CD4-positive, CD25-positive, alpha-beta regulatory T cell (primary cell): ENCODE data around the gene CC2D1A. TPM values are rescaled to one million over a fixed set of nuclear protein-coding genes. Genes with fewer than 3 reads are reported as not detected.

ENCODE experiments used
- ATAC-seq, 2 donors: fragments of 150-1000 bp; cut with Tn5 transposase; one replicate each; pipeline ENCODE4 v1.10.0; 2021; ENCODE audit warnings: low read depth in 2 of 2, moderate number of reproducible peaks in 2 of 2, moderate library complexity in 1 of 2
- DNase-seq, 3 donors: peaks; one replicate each; pipeline versions ENCODE4 v3.0.0 to v3.0.0-alpha.2; 2012 to 2022; ENCODE audit warnings: mixed read lengths in 1 of 3
- H3K27ac ChIP-seq: one replicate; pipeline ENCODE4 v1.7.0; 2013; ENCODE audit warnings: mild to moderate bottlenecking, low read length; ENCODE audit not compliant: insufficient read depth, poor library complexity, severe bottlenecking
- H3K27me3 ChIP-seq: one replicate; pipeline ENCODE4 v1.7.0; 2013; ENCODE audit warnings: low read length; ENCODE audit not compliant: control insufficient read depth, insufficient read depth
- H3K36me3 ChIP-seq: one replicate; pipeline ENCODE4 v1.7.0; 2013; ENCODE audit warnings: mild to moderate bottlenecking, low read length, moderate library complexity; ENCODE audit not compliant: control insufficient read depth, insufficient read depth
- H3K4me1 ChIP-seq: 2 replicates; pipeline ENCODE4 v1.7.0; 2013; ENCODE audit warnings: mild to moderate bottlenecking, low read length; ENCODE audit not compliant: insufficient read depth, control insufficient read depth, poor library complexity, severe bottlenecking
- H3K4me3 ChIP-seq: one replicate; pipeline ENCODE4 v1.7.0; 2013; ENCODE audit warnings: low read depth, mild to moderate bottlenecking, low read length, moderate library complexity
- H3K9me3 ChIP-seq, 2 experiments: 1 replicate in 1 of 2; 2 replicates in 1 of 2; pipeline ENCODE4 v1.7.0; 2013; ENCODE audit warnings: low read length in 2 of 2, mild to moderate bottlenecking in 1 of 2, moderate library complexity in 1 of 2; ENCODE audit not compliant: control insufficient read depth in 2 of 2
- H3K27ac Mint-ChIP-seq, 3 donors: one replicate each; pipeline ENCODE4 v1.8.0; 2020 to 2022; ENCODE audit warnings: mild to moderate bottlenecking in 3 of 3, mixed read lengths in 3 of 3, moderate library complexity in 2 of 3
- H3K27me3 Mint-ChIP-seq: one replicate; pipeline ENCODE4 v1.8.0; 2022; ENCODE audit warnings: mild to moderate bottlenecking, mixed read lengths
- H3K36me3 Mint-ChIP-seq: one replicate; pipeline ENCODE4 v1.8.0; 2020; ENCODE audit warnings: mixed read lengths
- H3K4me1 Mint-ChIP-seq, 4 donors: one replicate each; pipeline ENCODE4 v1.8.0; 2020 to 2022; ENCODE audit warnings: mixed read lengths in 4 of 4, mild to moderate bottlenecking in 1 of 4
- H3K4me3 Mint-ChIP-seq, 4 donors: one replicate each; pipeline ENCODE4 v1.8.0; 2020 to 2022; ENCODE audit warnings: mild to moderate bottlenecking in 4 of 4, mixed read lengths in 4 of 4, moderate library complexity in 3 of 4
- H3K9me3 Mint-ChIP-seq, 7 donors: one replicate each; pipeline ENCODE4 v1.8.0; 2020 to 2022; ENCODE audit warnings: mixed read lengths in 7 of 7, mild to moderate bottlenecking in 3 of 7, moderate library complexity in 2 of 7
- polyA plus RNA-seq, 4 donors: library from polyadenylated mRNA; unstranded; fragments of 300-500 nt; fragmentation: Illumina TruSeq; gene quantifications; one replicate each; pipeline ENCODE4 v1.2.3, GENCODE V29; 2021
- total RNA-seq: library from RNA; stranded (reverse); gene quantifications from one replicate; pipeline ENCODE4 v1.2.3, GENCODE V29; 2022

The CC2D1A gene
- total and polyA plus RNA-seq, 5 donors from 2014 or later, result 3.7 to 35.0 (median 4.5) TPM

GRCh38 chr19:13887018-13887436, 19.0 kb upstream of the CC2D1A start:
- no peak for DNase-seq
- H3K27ac ChIP-seq, result no peak overlapping the region
- Mint-ChIP-seq H3K27ac (no peak overlapping the region), H3K4me3 (peak overlapping the region in 1 of 4 donors; percentile 35), H3K9me3 (no peaks in the 10 kb centered on the region), H3K4me1 (peaks cover 3 to 20% (median 6%) of the 10 kb centered on the region in 4 donors), H3K36me3 (no peaks in the 10 kb centered on the region), H3K27me3 (no peaks in the 10 kb centered on the region)
- no peaks in the 10 kb centered on the region for H3K36me3 ChIP-seq
- no peaks in the 10 kb centered on the region for H3K27me3 ChIP-seq
- peak in 1 of 2 donors; percentile 19 for ATAC-seq
- peaks cover 15% of the 10 kb centered on the region for H3K4me1 ChIP-seq
- H3K9me3 ChIP-seq, result no peaks in the 10 kb centered on the region
- H3K4me3 ChIP-seq, result no peak overlapping the region

- no peak overlapping the region for H3K27ac ChIP-seq
- no peaks in the 10 kb centered on the region for H3K9me3 ChIP-seq
- no peaks in the 10 kb centered on the region for H3K27me3 ChIP-seq
- H3K36me3 Mint-ChIP-seq, result no peaks in the 10 kb centered on the region
- no peaks in the 10 kb centered on the region for H3K27me3 Mint-ChIP-seq
- H3K36me3 ChIP-seq, result no peaks in the 10 kb centered on the region
- peaks cover 10% of the 10 kb centered on the region for H3K4me1 ChIP-seq
- peak overlapping the region in 1 of 4 donors; percentile 35 for H3K4me3 Mint-ChIP-seq
- peaks cover 0 to 15% (median 2%) of the 10 kb centered on the region in 4 donors for H3K4me1 Mint-ChIP-seq
- H3K27ac Mint-ChIP-seq, result no peak overlapping the region
- H3K9me3 Mint-ChIP-seq, result no peaks in the 10 kb centered on the region
- ATAC-seq (no peak), DNase-seq (no peak)
- H3K4me3 ChIP-seq, result no peak overlapping the region
Measured at GRCh38 chr19:13887517-13887916, 18.5 kb upstream of the CC2D1A start.

GRCh38 chr19:13888281-13888680, 17.7 kb upstream of the CC2D1A start:
- Histone ChIP-seq H3K4me3 (no peak overlapping the region), H3K36me3 (no peaks in the 10 kb centered on the region), H3K4me1 (peaks cover 3% of the 10 kb centered on the region), H3K27ac (no peak overlapping the region), H3K27me3 (no peaks in the 10 kb centered on the region), H3K9me3 (no peaks in the 10 kb centered on the region)
- Mint-ChIP-seq H3K27ac (peak overlapping the region in 1 of 3 donors; percentile 43), H3K36me3 (no peaks in the 10 kb centered on the region), H3K27me3 (no peaks in the 10 kb centered on the region), H3K4me1 (peaks cover 0 to 8% (median 0%) of the 10 kb centered on the region in 4 donors), H3K9me3 (no peaks in the 10 kb centered on the region), H3K4me3 (no peak overlapping the region)
- DNase-seq (no peak), ATAC-seq (no peak)

GRCh38 chr19:13890136-13890535, 15.9 kb upstream of the CC2D1A start:
- H3K4me1 Mint-ChIP-seq, result no peaks in the 10 kb centered on the region
- Histone ChIP-seq H3K27ac (no peak overlapping the region), H3K9me3 (no peaks in the 10 kb centered on the region), H3K4me3 (no peak overlapping the region), H3K27me3 (no peaks in the 10 kb centered on the region), H3K36me3 (no peaks in the 10 kb centered on the region), H3K4me1 (no peaks in the 10 kb centered on the region)
- H3K9me3 Mint-ChIP-seq, result no peaks in the 10 kb centered on the region
- H3K36me3 Mint-ChIP-seq, result no peaks in the 10 kb centered on the region
- no peak overlapping the region for H3K27ac Mint-ChIP-seq
- H3K4me3 Mint-ChIP-seq, result no peak overlapping the region
- DNase-seq (no peak), ATAC-seq (no peak)
- no peaks in the 10 kb centered on the region for H3K27me3 Mint-ChIP-seq

- no peaks in the 10 kb centered on the region for H3K27me3 ChIP-seq
- no peak for ATAC-seq
Measured at GRCh38 chr19:13892870-13893269, 13.1 kb upstream of the CC2D1A start.

GRCh38 chr19:13894552-13894951, 11.4 kb upstream of the CC2D1A start:
- Histone ChIP-seq H3K27me3 (no peaks in the 10 kb centered on the region), H3K27ac (no peak overlapping the region), H3K4me1 (no peaks in the 10 kb centered on the region), H3K4me3 (no peak overlapping the region), H3K36me3 (no peaks in the 10 kb centered on the region), H3K9me3 (no peaks in the 10 kb centered on the region)
- no peak for ATAC-seq
- Mint-ChIP-seq H3K4me1 (no peaks in the 10 kb centered on the region), H3K27me3 (no peaks in the 10 kb centered on the region), H3K36me3 (no peaks in the 10 kb centered on the region), H3K9me3 (no peaks in the 10 kb centered on the region), H3K4me3 (no peak overlapping the region), H3K27ac (no peak overlapping the region)
- DNase-seq, result no peak

More at GRCh38 chr19:13892870-13893269, 13.1 kb upstream of the CC2D1A start:
- no peak overlapping the region for H3K4me3 Mint-ChIP-seq
- H3K36me3 Mint-ChIP-seq, result no peaks in the 10 kb centered on the region
- Histone ChIP-seq H3K36me3 (no peaks in the 10 kb centered on the region), H3K4me1 (no peaks in the 10 kb centered on the region), H3K4me3 (no peak overlapping the region), H3K27ac (no peak overlapping the region), H3K9me3 (no peaks in the 10 kb centered on the region)
- no peak overlapping the region for H3K27ac Mint-ChIP-seq
- no peaks in the 10 kb centered on the region for H3K27me3 Mint-ChIP-seq
- no peaks in the 10 kb centered on the region for H3K4me1 Mint-ChIP-seq
- H3K9me3 Mint-ChIP-seq, result no peaks in the 10 kb centered on the region
- DNase-seq, result no peak

GRCh38 chr19:13896227-13896626, 9.8 kb upstream of the CC2D1A start:
- Histone ChIP-seq H3K27ac (no peak overlapping the region), H3K9me3 (no peaks in the 10 kb centered on the region), H3K4me3 (no peak overlapping the region), H3K4me1 (no peaks in the 10 kb centered on the region), H3K36me3 (no peaks in the 10 kb centered on the region), H3K27me3 (no peaks in the 10 kb centered on the region)
- Mint-ChIP-seq H3K4me1 (no peaks in the 10 kb centered on the region), H3K36me3 (no peaks in the 10 kb centered on the region), H3K9me3 (no peaks in the 10 kb centered on the region), H3K4me3 (no peak overlapping the region), H3K27me3 (no peaks in the 10 kb centered on the region), H3K27ac (no peak overlapping the region)
- DNase-seq (no peak), ATAC-seq (no peak)

GRCh38 chr19:13899393-13899792, 6.6 kb upstream of the CC2D1A start:
- DNase-seq (no peak), ATAC-seq (no peak)
- Mint-ChIP-seq H3K9me3 (no peaks in the 10 kb centered on the region), H3K27me3 (no peaks in the 10 kb centered on the region), H3K27ac (no peak overlapping the region), H3K4me3 (no peak overlapping the region), H3K36me3 (no peaks in the 10 kb centered on the region), H3K4me1 (peaks cover 0 to 10% (median 0%) of the 10 kb centered on the region in 4 donors)
- Histone ChIP-seq H3K27ac (no peak overlapping the region), H3K4me1 (no peaks in the 10 kb centered on the region), H3K9me3 (no peaks in the 10 kb centered on the region), H3K36me3 (no peaks in the 10 kb centered on the region), H3K4me3 (no peak overlapping the region), H3K27me3 (no peaks in the 10 kb centered on the region)
